NCI-H1436 treated with DMSO at 0.1 percent for 48 hours (cell line): ENCODE measurements around the gene CADPS2.
A peak's percentile ranks its signal among the peaks of the same experiment; 100 is the strongest.

Experiments used
- DNase-seq: peaks from one replicate; lab custom pipeline; 2025; lab: John Stamatoyannopoulos, UW

CADPS2 gene

DNA sequence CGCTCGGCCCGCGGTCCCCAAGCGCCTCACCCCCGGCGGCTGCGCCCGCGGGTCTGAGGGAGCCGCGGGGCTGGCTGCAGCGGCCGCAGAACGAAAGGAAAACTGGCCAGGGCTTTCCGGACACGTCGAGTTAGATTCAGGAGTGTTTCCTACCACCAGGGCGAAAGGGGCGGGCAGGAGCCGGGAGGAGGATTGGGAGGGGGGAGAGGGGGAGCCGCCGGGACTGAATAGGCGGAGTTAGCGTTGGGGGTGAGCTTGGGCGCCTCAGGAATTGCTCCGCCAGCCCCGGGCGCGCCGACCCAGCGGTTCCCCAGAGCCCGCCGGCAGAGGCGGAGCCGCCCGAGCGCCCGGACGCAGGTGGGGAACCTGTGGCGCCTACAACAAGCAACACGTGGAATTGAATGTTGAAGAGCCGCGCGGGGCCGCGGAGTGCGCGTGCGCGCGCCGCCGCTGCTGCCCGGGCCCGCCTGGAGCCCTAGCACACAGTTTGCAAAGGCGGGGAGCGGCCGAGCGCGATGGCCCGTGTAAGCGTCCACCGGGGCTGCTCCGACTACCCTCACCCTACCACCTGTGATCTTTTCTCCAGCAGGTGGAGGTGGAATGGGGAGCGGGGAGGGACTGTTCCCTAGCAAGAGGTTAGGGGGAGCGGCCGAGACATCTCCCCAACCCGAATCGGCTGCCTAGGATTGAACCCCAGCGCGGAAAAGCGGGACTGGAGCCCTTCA, at the start of gene CADPS2:
TSS of gene CADPS2 (minus strand) at position 104 of the 725 bp plus-strand sequence. CDS start 123 bp downstream, outside the sequence.
- peak; percentile 33 for DNase-seq

DNA sequence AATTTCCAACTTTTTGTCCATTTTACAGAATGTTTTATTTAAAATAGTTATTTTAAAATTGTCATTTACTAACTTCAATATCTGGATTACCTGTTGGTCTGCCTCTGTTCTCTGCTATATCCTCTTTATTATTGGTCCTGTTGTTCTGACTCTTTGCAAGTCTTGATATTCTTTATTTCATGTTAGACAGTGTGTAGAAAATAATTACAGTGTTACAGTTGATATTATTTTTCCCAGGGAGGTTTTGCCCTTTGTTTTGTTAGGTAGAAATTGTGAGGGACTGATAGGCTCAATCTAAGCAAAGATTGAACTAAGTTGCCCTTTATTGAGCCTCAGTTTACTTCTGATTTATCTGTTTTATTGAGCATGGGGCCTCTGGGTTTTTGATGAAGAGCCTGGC, 49.4 kb upstream of the CADPS2 start:
- no peak for DNase-seq

DNA sequence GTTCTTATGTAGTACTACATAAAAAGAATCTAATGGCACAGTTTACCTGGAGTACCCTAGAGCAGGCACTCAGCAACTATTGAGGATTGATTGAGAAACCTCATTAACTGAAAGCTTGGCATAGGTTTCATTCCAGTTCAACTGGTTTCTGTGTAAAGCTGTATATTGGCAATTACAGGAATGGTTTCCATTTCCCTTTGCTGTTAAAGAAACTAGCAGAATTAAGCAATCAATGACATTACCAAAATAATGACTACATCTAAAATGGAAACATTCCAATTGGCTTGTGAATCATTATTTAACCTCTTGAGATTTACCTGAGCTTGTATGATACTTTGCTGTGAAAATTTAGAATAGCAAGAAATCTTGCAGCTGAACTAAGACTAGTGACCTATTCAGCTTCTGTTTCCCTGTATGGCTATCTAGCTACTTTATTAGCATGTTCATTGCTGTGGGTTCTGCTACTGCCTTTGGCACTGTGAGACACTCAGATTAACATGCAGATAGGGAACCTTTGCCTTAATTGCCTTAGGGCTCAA, 33.5 kb upstream of the CADPS2 start:
- peak; percentile 22 for DNase-seq

DNA sequence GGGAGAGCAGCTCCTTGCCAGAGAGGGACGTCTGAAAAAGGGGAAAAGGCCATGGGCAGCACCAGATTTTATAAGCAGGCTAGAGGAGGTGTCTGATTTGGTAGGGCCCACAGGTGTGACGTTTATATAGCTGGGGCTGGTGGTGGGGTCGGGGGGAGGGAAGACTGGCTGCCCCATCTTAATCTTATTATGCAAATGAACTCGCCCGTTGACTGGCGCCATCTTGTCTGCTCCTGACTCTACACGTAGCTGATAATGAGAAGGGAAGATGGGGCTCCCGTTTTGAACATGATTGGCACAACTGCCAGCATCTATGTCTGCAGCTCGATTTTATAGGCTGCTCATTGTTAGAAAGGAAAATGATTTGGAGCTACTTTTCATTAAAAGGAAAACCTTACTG, 28.6 kb upstream of the CADPS2 start:
- no peak for DNase-seq

DNA sequence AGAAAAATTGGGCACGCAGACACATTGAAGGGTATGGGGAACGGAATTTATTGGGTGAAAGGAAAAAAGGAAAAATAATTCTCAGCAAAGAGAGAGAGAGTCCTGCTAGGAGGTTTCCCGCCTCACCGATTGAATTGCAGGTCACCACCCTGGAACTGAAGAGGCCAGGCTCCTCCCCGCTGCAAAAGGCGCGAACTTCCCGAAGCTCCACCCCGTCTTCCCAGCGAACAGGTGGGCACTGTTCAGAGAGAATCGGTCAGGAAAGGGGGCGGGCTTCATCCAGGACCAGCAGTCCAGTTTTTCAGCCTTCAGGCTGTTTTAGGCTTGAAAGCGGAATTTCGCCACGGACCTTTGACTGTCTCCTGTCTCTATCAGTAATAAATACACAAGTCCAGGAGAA, 27.3 kb upstream of the CADPS2 start:
- no peak for DNase-seq

DNA sequence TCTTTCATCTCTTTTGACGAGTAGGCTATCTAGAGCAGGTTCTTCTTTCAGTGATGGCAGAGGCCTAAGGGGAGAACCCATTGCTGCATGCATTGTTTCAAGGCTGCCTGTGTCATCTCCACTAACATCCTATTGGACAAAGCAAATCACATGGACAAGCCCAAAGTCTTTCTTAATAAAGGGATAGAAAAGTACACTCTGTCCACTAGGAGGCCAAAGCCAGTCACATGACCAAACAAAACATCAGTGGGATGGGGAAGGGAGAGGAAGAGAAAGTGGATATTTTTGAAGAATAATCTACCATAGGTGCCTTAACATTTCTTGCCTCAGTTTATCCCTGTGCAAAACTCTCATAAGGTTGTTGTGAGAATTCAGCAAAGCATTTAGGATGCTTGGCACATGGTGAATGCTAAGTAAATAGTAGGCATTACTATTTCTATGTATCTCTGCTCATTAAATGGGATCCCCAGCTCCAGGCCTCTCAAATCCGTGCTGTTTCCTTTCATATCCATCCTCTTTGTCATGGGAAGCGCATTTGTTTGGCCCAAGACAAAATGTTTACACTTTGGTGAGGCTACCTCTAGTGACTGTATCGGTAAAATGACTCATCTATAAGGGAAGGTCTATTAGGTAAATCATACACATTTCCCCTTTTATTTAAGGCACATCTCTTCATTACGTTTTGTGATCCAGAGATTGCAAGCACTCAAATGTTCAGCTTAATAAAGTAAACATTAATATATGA, 16.7 kb upstream of the CADPS2 start:
- no peak for DNase-seq

DNA sequence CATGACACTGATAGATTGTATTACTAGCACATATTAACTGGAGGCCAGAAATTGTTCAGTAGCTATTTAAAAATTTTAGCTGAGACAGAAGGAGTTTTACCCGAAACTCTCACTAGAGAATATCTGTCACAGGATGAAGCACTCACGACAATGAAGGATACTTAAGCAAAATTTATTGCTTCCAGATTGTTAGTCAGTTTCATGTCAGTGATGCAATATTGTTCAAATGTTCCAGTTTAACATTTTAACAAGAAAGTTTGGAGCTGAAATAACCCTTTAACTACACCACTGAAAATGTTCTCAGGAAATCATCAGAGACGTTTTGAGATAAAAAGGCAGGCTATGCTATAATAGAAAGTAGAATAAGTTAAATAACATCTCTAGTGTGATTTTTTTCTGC, 15.0 kb upstream of the CADPS2 start:
- DNase-seq, result no peak

DNA sequence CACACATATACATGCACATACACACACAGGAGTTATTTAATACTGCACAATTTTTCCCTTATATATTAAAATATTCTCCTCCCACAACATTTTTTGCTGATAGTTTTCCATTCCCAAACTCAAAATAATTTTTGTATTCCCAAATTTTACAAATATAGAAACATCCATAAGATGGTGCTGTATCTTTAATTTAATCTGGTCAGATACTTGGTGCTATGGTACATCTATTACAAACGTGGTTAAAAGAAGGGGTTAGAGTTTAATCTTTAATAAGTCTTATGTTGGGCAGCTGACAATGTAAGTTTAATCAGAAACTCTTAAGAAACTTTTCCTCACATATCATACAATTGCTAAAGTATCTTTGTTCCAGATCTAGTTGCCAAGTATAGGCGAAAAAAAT, 10.2 kb upstream of the CADPS2 start:
- DNase-seq, result no peak

DNA sequence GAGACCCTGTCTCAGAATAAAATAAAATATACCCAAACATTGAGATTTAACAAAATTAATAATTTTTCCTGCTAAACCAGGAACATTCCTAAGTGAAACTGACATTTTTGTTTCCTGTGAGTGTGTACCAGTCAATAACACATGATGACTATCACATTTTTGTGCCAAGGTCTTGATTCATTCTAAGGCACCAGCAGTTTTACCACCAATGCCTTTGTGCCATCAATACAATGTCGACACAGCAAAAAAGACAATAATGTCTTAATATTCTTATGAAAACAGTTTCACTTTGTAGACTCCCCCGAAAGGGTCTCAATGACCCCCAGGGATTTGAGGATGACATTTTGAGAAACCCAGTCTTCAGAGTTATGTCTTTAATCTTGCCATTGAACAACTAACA, 7.2 kb upstream of the CADPS2 start:
- no peak for DNase-seq

DNA sequence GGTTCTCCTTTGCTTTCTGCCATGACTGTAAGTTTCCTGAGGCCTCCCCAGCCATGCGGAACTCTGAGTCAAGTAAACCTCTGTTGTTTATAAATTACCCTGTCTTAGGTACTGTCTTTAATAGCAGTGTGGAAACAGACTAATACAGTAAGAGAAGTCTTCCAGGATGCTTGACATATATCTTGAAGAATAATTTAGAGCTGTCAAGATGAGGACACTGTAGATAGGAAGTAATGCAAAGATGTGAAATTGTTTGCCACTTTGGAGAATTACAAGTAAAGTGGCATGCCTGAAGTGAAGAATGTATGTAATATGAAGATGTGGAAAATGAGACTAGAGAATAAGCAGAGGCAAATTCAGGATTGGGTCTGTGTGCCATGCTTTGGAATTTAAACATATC, 2.9 kb upstream of the CADPS2 start:
- DNase-seq, result no peak

DNA sequence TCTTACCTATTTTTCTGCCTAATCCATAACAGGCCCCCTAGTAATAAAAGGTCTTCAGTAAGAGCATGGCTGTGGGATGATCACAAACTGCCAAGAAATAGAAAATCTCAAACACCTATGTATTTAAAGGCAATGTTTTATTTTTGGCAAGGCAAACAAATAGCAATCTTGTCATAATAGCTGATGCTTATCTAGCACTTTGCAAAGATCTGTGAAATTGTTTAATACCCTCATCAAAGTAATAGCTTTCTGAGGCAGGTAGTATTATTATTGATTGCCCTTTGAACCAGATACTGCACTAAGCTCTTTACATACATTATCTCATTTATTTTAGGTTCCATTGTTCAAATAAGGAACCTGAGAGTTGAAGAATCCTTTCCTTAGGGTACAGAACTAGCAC, 1.6 kb upstream of the CADPS2 start:
- DNase-seq, result no peak

DNA sequence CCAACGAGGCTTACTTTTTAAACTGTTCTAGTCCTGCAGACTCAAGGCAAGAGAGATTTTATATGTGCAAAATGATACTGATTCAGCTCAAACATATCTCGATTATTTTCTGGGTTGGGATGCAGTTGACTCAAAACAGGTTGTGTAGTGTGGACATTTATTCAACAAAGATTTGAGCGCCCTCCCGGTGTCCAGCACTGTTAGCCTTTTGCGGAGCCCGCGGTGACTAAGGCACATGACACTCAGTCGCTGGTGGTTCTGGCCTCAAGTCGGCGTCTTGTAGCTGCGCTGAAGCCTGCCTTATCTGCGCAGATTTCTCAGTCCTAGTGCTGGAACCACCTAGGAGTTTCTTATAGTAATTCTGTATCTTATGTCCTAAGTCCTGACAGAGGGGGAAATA, 938 bp upstream of the CADPS2 start:
- peak; percentile 37 for DNase-seq

DNA sequence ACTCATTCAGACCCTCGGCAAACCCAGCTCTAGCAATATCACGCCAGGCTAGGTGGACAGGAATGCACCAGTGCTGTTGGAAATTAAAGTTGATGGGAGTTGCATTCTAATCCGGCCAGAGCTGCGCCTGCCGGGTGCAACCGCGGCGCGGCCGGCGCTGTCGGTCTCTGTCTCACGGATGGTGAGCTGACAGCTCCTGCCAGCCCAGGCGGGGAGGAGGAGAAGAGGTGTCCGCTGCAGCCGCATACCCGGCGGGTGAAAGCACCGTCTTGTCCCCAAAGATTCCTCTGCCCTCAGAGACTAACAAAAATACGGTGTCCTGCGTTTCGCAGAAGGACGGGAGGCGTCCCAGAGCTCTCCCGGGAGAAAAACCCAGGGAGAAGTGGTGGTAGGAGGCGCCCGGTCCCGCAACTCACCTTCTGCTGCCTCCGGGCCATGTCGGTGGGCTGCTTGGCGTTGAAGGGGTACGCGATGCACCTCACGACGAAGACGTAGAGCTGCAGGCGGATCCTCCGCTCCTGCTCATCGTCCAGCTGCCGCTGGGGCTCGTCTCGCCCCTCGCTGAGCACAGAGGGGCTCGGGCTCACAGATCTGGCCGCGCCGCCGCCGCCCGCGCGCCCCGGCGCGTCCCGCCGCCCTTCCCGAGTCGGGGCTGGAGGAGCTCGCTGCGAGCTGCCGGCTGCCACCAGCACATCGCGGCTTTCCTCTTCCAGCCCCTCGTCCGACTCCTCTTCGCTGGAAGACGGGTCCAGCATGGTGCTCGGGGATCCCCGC, 490 bp downstream of the CADPS2 start:
- no peak for DNase-seq

DNA sequence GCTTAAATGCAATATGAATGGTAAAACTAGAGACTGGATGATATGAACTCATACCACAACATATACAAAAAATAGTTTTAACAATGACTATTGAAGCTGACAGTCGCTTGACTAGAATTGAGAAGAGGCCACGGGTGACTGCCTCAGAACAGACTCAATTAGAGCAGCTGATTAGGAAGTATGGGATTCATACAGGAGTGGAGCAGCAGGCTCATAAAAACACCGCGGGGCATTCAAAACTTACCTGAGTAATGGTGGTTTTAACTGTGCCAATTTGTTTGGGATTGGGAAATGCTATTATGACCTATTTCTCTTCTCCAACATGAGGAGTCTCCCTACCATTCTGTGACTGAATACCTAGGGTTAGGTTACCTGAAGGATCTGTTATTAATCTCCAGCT, 2.1 kb downstream of the CADPS2 start:
- DNase-seq, result peak; percentile 37

DNA sequence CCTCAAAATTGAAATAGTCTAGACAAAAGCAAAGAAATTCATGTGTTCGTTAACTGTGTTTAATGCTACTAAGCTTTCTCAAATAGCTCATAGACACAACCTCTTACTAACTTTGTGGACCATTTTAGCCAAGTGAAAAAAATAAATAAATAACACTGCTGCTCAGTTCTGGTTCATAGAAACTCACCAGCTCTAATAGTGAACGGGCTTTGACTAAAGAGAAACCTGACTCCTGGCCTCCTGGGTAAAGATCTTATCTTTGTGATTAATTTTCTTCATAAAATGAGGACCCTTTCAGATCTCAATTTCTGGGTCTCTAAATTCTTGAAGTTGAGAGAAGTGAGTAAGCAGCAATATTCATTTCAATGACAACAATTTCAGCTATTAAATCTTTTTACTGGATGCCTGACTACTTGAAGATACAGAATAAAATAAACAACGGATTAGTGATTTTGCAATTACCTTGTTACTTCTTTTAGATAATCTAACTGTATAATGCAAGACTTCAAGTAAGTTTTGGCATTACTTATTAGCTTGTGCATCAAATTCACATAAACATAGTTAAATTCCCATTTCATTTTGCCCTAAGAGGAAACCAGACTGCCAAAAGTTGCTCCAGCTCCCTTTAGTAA, 3.1 kb downstream of the CADPS2 start:
- no peak for DNase-seq

DNA sequence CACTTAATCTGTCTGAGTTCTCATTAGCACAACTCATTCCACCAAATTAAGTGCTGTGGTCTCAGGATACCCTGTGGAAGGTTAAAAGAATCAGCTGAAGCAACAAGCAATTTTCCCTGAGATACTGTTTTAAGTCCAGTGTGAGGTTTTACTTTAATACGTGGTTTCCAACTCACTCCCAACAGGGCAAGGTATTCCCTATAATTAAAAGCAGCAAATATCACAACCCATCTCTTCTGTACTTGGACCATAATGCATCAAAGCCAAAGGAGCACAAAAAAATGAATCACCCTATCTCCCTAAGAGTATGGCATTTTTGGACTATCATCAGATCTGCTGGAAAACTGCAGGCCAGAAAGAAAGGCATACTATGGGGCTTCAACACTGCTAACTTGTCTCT, 4.9 kb downstream of the CADPS2 start:
- no peak for DNase-seq

DNA sequence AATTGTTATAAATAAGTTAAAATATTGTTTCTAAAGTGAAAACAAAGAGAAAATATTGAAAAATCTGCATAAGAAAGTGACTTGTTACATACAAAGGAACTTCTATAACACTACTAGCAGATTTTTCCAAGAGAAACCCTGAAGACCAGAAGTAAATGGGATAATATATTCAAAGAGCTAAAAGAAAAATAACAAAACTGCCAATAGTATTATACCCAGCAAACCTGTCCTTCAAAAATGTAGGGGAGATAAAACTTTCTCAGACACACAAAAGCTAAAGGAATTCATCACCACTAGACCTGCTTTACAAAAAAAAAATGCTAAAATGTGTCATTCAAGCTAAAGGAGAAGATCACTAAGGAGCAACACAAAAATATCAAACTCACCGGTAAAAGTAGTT, 17.0 kb downstream of the CADPS2 start:
- no peak for DNase-seq

DNA sequence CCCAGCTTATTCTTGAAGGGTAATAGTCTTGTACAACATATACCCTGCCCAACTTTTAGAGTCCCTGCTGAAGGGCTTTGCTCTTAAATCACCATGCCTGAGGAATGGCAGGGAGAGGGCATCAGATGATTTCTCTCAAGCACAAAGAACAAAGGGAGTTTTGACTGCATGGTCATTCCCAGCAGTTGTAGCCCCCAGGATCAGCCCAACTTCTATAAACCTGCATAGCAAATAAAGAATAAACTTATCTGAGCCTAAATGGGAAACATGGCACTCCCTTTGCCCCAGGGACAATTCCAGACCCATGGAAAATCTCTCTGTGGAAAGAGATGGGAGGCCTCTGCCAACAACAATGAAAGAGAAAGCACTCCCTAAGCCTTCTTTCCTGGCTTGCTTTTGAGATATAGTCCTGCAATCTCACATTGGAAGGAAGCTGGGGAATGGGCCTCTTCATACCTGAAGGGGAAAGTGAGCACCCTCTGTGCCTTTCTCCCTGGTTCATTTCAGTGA, 18.7 kb downstream of the CADPS2 start:
- no peak for DNase-seq

DNA sequence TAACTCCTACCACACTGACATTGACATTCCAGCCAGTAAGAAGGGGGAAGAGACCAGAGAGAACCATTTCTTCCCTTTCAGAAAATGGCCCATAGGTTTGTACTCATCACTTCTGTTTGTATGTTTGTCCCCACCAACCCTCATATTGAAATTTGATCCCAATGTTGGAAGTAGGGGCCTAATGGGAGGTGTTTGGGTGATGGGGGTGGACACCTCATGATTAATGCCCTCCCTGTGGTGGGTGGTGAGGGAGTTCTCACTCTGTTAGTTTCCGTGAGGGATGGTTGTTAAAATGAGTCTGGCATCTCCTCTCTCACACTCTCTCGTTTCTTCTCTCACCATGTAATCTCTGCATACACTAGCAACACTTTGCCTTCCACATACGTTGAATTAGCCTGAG, 21.4 kb downstream of the CADPS2 start:
- DNase-seq, result no peak

DNA sequence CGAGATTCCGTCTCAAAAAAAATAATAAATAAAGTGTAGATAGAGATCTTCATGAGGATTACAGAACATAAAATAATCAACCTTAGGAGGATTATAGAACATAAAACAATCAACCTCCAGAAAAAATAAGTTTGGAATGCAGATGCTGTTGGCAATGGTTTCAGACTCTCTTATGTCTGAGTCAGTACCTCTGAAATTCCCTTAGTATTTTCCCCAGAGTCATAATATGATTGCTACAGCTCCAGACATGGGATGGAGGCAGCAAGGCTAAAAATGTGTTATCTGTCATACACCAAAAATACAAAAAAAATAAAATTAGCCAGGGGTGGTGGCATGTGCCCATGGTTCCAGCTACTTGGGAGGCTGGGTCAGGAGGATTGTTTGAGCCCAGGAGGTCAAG, 22.2 kb downstream of the CADPS2 start:
- no peak for DNase-seq

DNA sequence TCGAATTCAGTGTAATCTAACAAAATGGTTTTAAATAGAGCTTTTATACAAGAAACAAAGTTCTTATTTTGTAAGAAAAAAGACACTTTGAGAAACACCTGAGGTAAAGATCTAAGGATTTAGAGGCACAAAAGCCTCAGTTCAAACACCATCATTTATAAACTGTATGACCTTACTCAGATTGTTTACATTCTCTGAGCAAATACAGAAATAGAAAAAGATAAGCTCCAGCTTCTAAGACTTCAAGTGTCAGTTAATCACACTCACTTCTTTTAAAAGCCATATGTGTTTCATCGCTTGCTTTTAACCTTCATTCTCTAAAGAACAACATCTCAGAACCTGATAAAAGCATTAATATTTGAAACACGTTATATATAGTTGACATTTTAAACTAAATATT, 27.9 kb downstream of the CADPS2 start:
- DNase-seq, result peak; percentile 50

DNA sequence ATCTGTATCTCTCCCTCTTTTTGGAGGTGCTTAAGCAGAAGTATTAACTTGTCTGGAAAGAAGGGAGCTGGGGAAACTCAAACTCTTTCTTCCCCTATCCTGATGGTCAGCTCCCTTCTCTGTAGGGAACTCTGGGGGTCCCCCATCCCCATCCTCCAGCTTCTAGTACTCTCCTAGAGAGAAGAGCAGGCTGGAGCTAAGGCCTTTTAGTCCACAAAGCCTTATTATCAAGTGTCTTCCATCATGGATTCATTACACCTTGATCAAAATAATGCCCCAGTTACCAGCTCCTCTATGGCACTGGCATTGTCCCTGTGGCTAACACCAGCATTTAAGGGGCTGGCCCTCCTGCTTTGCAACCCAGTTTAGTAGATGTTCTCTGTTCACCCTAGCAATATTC, 35.7 kb downstream of the CADPS2 start:
- DNase-seq, result no peak
